BLaER1 treated with 17β-estradiol and CSF1 and Interleukin-3, amounts not matched to agents 10 nM and 100 nM (cell line): ENCODE results near the gene LITAF.
A peak's percentile ranks its signal among the peaks of the same experiment; 100 is the strongest.
"Not testable (repeated sequence)": the region's sequence is repeated elsewhere in the genome, so short reads cannot be mapped to it uniquely, and the experiment has no call there.

ENCODE experiments used
- H3K27ac ChIP-seq, 11 experiments: shearing (Covaris generic); formaldehyde crosslinking; 2 replicates each; pipeline ENCODE4 v1.8.1; 2022
- H3K27me3 ChIP-seq, 11 experiments: shearing (Covaris generic); formaldehyde crosslinking; 2 replicates each; pipeline ENCODE4 v1.8.1; 2022
- H3K36me3 ChIP-seq, 11 experiments: shearing (Covaris generic); formaldehyde crosslinking; 2 replicates each; pipeline ENCODE4 v1.8.1; 2022
- H3K4me1 ChIP-seq, 10 experiments: shearing (Covaris generic); formaldehyde crosslinking; 2 replicates each; pipeline ENCODE4 v1.8.1; 2022
- H3K4me2 ChIP-seq, 11 experiments: shearing (Covaris generic); formaldehyde crosslinking; 2 replicates each; pipeline ENCODE4 v1.8.1; 2022
- H3K4me3 ChIP-seq, 10 experiments: shearing (Covaris generic); formaldehyde crosslinking; 2 replicates each; pipeline ENCODE4 v1.8.1; 2022
- H3K9ac ChIP-seq, 11 experiments: shearing (Covaris generic); formaldehyde crosslinking; 2 replicates each; pipeline ENCODE4 v1.8.1; 2022
- H3K9me3 ChIP-seq, 11 experiments: shearing (Covaris generic); formaldehyde crosslinking; replicated peaks in 1 of 11; 2 replicates each; pipeline ENCODE4 v1.8.1; 2022
- H4K20me1 ChIP-seq, 11 experiments: shearing (Covaris generic); formaldehyde crosslinking; 2 replicates each; pipeline ENCODE4 v1.8.1; 2022
- Cebpa-rat ChIP-seq, 11 experiments: shearing (Covaris generic); IDR thresholded peaks; 2 replicates each; pipeline ENCODE4 v1.8.1; 2022

Gene LITAF

DNA sequence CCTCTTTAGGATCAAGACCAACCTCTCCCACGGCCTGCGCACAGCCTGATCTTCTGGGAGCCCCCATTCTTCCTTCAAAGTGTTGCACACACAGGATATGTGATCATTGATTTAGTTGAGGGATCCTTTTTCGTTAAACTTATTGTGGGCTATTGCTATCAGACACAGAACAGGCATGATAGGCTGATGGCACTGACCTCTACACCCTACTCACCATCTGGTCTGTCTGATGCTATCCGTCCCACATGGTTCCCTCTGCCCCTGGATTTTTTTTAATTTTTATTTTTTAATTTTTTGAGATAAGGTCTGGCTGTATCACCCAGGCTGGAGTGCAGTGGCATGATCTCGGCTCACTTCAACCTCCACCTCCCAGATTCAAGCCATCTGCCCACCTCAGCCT is 19.2 kb upstream of the LITAF start:
- TF ChIP-seq Cebpa-rat (IDR thresholded peaks at IDR 0.05), result no peak
- H3K4me3 ChIP-seq, result no peak overlapping the region
- no peaks in the 10 kb centered on the region for H4K20me1 ChIP-seq
- H3K27me3 ChIP-seq, result no peaks in the 10 kb centered on the region
- H3K4me1 ChIP-seq, result peaks cover 67 to 97% (median 85%) of the 10 kb centered on the region in 10 experiments
- peak overlapping the region in 1 of 11 experiments; percentile 4; a peak in 1 of 22 replicates for H3K27ac ChIP-seq
- H3K36me3 ChIP-seq, result no peaks in the 10 kb centered on the region
- no peaks in the 10 kb centered on the region; a peak in 1 of 22 replicates for H3K9me3 ChIP-seq
- H3K9ac ChIP-seq, result no peak overlapping the region; a peak in 1 of 22 replicates
- H3K4me2 ChIP-seq, result peak overlapping the region in 5 of 11 experiments; percentile 65 to 84 (median 68); a peak in 6 of 22 replicates

DNA sequence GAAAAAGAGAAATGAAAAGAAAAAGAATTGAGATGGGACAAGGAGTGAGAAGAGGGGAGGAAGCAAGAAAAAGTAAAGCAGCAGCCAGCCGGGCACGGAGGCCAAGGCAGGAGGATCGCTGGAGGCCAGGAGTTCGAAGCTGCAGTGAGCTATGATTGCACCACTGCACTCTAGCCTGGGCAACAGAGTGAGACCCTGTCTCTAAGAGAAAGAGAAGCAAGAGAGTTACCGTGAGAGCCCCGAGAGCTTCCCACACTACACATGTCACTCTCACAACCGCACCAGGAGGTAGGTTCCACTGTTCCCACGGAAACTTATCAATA is 18.8 kb upstream of the LITAF start:
- Histone ChIP-seq H3K4me1 (peaks cover 63 to 95% (median 82%) of the 10 kb centered on the region in 10 experiments), H3K9me3 (no peaks in the 10 kb centered on the region; a peak in 1 of 22 replicates), H4K20me1 (no peaks in the 10 kb centered on the region), H3K27ac (peak overlapping the region in 7 of 11 experiments; percentile 1 to 62 (median 24); a peak in 5 of 22 replicates), H3K27me3 (no peaks in the 10 kb centered on the region), H3K4me2 (peak overlapping the region in 7 of 11 experiments; percentile 36 to 84 (median 66); a peak in 12 of 22 replicates), H3K9ac (peak overlapping the region in 3 of 11 experiments; percentile 10 to 42 (median 24); a peak in 2 of 22 replicates), H3K4me3 (no peak overlapping the region), H3K36me3 (no peaks in the 10 kb centered on the region)
- no peak for TF ChIP-seq Cebpa-rat (IDR thresholded peaks at IDR 0.05)

- Histone ChIP-seq H3K36me3 (no peaks in the 10 kb centered on the region), H3K4me2 (peak overlapping the region in 10 of 11 experiments; percentile 2 to 84 (median 63); a peak in 18 of 22 replicates), H3K9ac (peak overlapping the region in 5 of 11 experiments; percentile 10 to 42 (median 24); a peak in 4 of 22 replicates), H3K27ac (peak overlapping the region in 9 of 11 experiments; percentile 1 to 62 (median 23); a peak in 8 of 22 replicates), H3K4me1 (peaks cover 58 to 95% (median 80%) of the 10 kb centered on the region in 10 experiments), H3K9me3 (no peaks in the 10 kb centered on the region; a peak in 1 of 22 replicates), H3K27me3 (no peaks in the 10 kb centered on the region), H3K4me3 (no peak overlapping the region), H4K20me1 (no peaks in the 10 kb centered on the region)
- TF ChIP-seq Cebpa-rat (IDR thresholded peaks at IDR 0.05), result no peak
Observed at GRCh38 chr16:11604783-11605563, 18.3 kb upstream of the LITAF start.

DNA sequence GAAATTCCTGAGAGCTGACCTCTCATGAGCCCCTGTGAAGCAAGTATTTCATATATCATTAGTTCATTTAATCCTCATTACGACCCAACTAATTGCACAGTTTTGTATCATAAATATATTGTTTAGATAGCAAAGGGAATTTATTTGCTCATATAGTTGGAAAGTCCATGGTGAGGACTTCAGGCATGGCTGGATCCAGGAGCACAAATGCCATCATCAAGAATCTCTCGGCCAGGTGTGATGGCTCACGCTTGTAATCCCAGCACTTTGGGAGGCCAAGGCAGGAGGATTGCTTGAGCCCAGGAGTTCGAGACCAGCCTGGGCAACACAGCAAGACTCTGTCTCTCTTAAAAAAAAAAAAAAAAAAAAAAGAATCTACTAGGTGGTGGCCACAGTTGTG is 17.6 kb upstream of the LITAF start:
- Histone ChIP-seq H3K27ac (peak overlapping the region in 3 of 11 experiments; percentile 9 to 62 (median 41); a peak in 5 of 22 replicates), H3K4me1 (peaks cover 54 to 95% (median 79%) of the 10 kb centered on the region in 10 experiments), H3K4me2 (peak overlapping the region in 9 of 11 experiments; percentile 36 to 84 (median 65); a peak in 16 of 22 replicates)
- H3K9ac ChIP-seq, H3K27me3 ChIP-seq, H3K4me3 ChIP-seq, H3K9me3 ChIP-seq, H3K36me3 ChIP-seq, H4K20me1 ChIP-seq: not testable (repeated sequence)

- Histone ChIP-seq H3K36me3 (no peaks in the 10 kb centered on the region), H3K27me3 (no peaks in the 10 kb centered on the region), H4K20me1 (no peaks in the 10 kb centered on the region), H3K9me3 (no peaks in the 10 kb centered on the region; a peak in 1 of 22 replicates), H3K27ac (peak overlapping the region in 5 of 11 experiments; percentile 3 to 29 (median 21); a peak in 3 of 22 replicates), H3K4me1 (peaks cover 54 to 95% (median 79%) of the 10 kb centered on the region in 10 experiments), H3K4me2 (peak overlapping the region; percentile 44 to 84 (median 63)), H3K9ac (peak overlapping the region in 5 of 11 experiments; percentile 2 to 54 (median 14); a peak in 1 of 22 replicates), H3K4me3 (no peak overlapping the region)
- TF ChIP-seq Cebpa-rat (IDR thresholded peaks at IDR 0.05), result no peak
Observed at GRCh38 chr16:11603331-11603750, 16.6 kb upstream of the LITAF start.

- H3K27ac ChIP-seq, result no peak overlapping the region
- no peak overlapping the region for H3K9ac ChIP-seq
- peak overlapping the region; percentile 16 to 84 (median 61); a peak in 15 of 22 replicates for H3K4me2 ChIP-seq
- no peak for TF ChIP-seq Cebpa-rat (IDR thresholded peaks at IDR 0.05)
- H3K27me3 ChIP-seq, result no peaks in the 10 kb centered on the region
- H3K4me1 ChIP-seq, result peaks cover 57 to 95% (median 81%) of the 10 kb centered on the region in 10 experiments
- H3K4me3 ChIP-seq, result no peak overlapping the region
- no peaks in the 10 kb centered on the region for H4K20me1 ChIP-seq
- H3K36me3 ChIP-seq, result no peaks in the 10 kb centered on the region
- H3K9me3 ChIP-seq, result no peaks in the 10 kb centered on the region; a peak in 1 of 22 replicates
Observed at GRCh38 chr16:11602321-11602720, 15.6 kb upstream of the LITAF start.

GRCh38 chr16:11601911-11602310 is 15.2 kb upstream of the LITAF start:
- no peak overlapping the region for H3K4me3 ChIP-seq
- TF ChIP-seq Cebpa-rat (IDR thresholded peaks at IDR 0.05), result no peak
- H4K20me1 ChIP-seq, result no peaks in the 10 kb centered on the region
- no peaks in the 10 kb centered on the region for H3K27me3 ChIP-seq
- no peaks in the 10 kb centered on the region; a peak in 1 of 22 replicates for H3K9me3 ChIP-seq
- H3K4me1 ChIP-seq, result peaks cover 61 to 95% (median 84%) of the 10 kb centered on the region in 10 experiments
- H3K4me2 ChIP-seq, result peak overlapping the region in 10 of 11 experiments; percentile 8 to 68 (median 58); a peak in 14 of 22 replicates
- H3K9ac ChIP-seq, result no peak overlapping the region
- H3K27ac ChIP-seq, result no peak overlapping the region
- no peaks in the 10 kb centered on the region for H3K36me3 ChIP-seq

GRCh38 chr16:11601425-11601824 is 14.7 kb upstream of the LITAF start:
- no peaks in the 10 kb centered on the region for H3K27me3 ChIP-seq
- peaks cover 64 to 94% (median 82%) of the 10 kb centered on the region in 10 experiments for H3K4me1 ChIP-seq
- H3K27ac ChIP-seq, result no peak overlapping the region
- H4K20me1 ChIP-seq, result no peaks in the 10 kb centered on the region
- no peaks in the 10 kb centered on the region; a peak in 1 of 22 replicates for H3K9me3 ChIP-seq
- no peaks in the 10 kb centered on the region for H3K36me3 ChIP-seq
- peak overlapping the region in 10 of 11 experiments; percentile 1 to 68 (median 58); a peak in 14 of 22 replicates for H3K4me2 ChIP-seq
- no peak overlapping the region for H3K9ac ChIP-seq
- H3K4me3 ChIP-seq, result no peak overlapping the region
- TF ChIP-seq Cebpa-rat (IDR thresholded peaks at IDR 0.05), result no peak

DNA sequence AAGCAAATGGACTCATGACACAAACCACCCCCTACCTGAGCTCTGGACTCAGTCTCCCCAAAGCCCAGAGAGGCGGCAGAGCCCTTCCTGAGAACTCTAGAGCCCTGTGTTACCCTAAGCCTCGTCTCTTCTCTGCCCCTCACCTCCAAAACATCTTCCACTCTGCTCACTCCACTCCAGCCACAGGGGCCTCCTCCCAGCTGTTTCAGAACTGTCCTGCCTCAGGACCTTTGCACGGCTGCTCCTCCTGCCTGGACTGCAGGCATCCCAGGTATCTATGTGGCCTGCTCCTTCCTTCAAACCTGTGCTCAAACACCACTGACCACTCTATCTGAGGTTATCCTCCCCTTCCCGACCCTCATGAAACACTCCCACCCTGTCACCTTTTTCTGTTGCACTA is 12.9 kb upstream of the LITAF start:
- TF ChIP-seq Cebpa-rat (IDR thresholded peaks at IDR 0.05), result no peak
- peak overlapping the region in 6 of 11 experiments; percentile 10 to 57 (median 50); a peak in 2 of 22 replicates for H3K9ac ChIP-seq
- peaks cover 60 to 90% (median 74%) of the 10 kb centered on the region in 10 experiments for H3K4me1 ChIP-seq
- no peaks in the 10 kb centered on the region for H3K36me3 ChIP-seq
- no peaks in the 10 kb centered on the region for H3K27me3 ChIP-seq
- peak overlapping the region in 10 of 11 experiments; percentile 62 to 90 (median 80); a peak in 17 of 22 replicates for H3K4me2 ChIP-seq
- H4K20me1 ChIP-seq, result no peaks in the 10 kb centered on the region
- peak overlapping the region in 10 of 11 experiments; percentile 34 to 77 (median 66); a peak in 17 of 22 replicates for H3K27ac ChIP-seq
- H3K4me3 ChIP-seq, result no peak overlapping the region
- no peaks in the 10 kb centered on the region; a peak in 1 of 22 replicates for H3K9me3 ChIP-seq
